Stimulated activated CD8-positive, alpha-beta memory T cell treated with anti-CD3 and anti-CD28 coated beads, Interleukin-2, amount 100 ng/mL, for 48 hours (primary cell): Measurements from ENCODE around the gene DNAJB6.

Experiments
- DNase-seq, 2 donors: peaks; one replicate each; pipeline ENCODE4 v3.0.0-alpha.2; 2020; ENCODE audit warnings: low read depth in 2 of 2

DNAJB6 gene

GRCh38 chr7:157466867-157467261 lies 130.1 kb downstream of the DNAJB6 start:
- DNase-seq = no peak
